Measurements from ENCODE around the gene MBD1. TPM values are rescaled to one million over a fixed set of nuclear protein-coding genes. Genes with fewer than 3 reads are reported as not detected.
"Not testable (repeated sequence)": the region's sequence is repeated elsewhere in the genome, so short reads cannot be mapped to it uniquely, and the experiment has no call there.

The MBD1 gene
- total RNA-seq = 54.4 TPM
- long read RNA-seq, full-length matches to known transcripts = 26 of 83 reads
- long read RNA-seq, partial matches to known transcripts = 17 of 83 reads
- long read RNA-seq, other reads (novel, unspliced or antisense) = 40 of 83 reads

DNA sequence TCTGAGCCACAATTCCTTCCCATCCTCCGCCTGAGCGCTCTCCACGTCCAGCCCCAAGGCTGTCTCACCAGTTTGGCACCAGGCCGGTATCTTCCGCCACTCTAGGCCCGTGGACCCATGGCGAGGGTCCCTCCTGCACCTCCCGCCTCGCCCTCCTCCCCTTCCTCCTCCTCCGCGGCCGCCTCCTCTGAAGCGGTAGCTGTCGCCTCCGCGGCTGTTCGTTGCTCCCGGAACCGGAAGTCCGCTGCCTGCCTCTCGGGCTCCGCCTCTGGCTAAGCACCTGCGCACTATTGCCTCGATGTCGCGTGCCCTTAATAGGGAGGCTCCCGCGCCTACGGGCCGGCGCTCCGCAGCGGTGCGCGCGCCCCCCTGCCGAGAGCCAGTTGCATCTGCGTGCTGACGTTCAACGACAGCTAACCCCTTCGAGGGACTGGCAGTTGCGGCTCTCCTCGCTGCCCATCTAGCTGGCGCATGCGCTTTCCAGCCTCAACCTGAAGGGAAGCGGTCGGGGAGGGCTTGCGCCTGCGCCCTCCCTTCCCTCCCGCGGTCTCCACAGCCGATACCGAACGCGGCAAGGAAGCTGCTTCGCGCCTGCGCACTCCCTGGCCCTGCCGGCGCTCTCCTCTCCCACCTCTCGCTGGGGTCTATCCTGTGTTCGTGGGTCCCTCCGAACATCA lies at the start of gene MBD1:
Gene MBD1 (minus strand): TSS at position 229 of the 677 bp plus-strand sequence. CDS start 1,531 bp downstream, outside the sequence.
- intact Hi-C loops (cut with DNase I) = loop anchor here (2.0 to 10.0 kb wide), 3 partner anchors 93 to 787 kb away; partner anchors contain the start of genes RPL17 and SKA1

DNA sequence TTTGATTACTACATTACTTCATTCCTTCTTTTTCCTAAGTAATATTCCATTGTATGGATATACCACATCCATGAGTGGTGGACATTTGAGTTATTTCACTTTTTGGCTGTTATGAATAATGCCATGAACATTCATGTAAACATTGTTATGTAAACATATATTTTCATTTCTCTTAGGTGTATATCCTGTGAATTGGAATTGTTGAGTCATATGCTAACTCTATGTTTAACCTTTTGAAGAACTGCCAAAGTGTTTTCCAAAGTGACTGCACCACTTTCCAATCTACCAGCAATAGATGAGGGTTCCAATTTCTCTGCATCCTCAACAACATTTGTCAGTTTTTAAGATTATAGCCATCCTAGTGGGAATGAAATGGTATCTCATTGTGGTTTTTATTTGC lies 48.9 kb upstream of the MBD1 start:
- no peak for DNase-seq (ENCODE audit: low spot score)
- intact Hi-C loops (cut with DNase I) = no loop called here

More for the DNA sequence above, at the start of gene MBD1:
- DNase-seq (ENCODE audit: low spot score) = peak; percentile 99

GRCh38 chr18:50327983-50328382 lies 46.7 kb upstream of the MBD1 start:
- intact Hi-C loops (cut with DNase I) = no loop called here
- no peak for DNase-seq (ENCODE audit: low spot score)

DNA sequence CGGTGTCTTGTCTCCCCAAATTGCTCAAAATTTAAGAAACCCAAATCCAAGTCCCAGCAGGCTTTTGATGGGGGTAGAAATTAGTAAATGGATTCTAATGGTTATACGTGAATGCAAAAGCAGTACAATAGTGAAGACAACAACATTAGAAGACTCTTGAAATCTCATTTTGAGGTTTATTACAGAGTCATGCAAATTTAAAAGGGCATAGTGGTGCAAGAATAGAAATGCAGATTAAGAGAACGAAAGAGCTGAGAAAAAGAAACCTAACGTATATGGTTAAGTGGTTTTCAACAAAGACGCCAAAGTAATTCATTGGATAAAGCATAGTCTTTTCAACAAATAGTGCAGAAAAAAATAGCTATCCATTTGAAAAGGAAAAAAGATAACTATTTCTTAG lies 39.4 kb upstream of the MBD1 start:
- no peak for DNase-seq (ENCODE audit: low spot score)
- intact Hi-C loops (cut with DNase I) = no loop called here

DNA sequence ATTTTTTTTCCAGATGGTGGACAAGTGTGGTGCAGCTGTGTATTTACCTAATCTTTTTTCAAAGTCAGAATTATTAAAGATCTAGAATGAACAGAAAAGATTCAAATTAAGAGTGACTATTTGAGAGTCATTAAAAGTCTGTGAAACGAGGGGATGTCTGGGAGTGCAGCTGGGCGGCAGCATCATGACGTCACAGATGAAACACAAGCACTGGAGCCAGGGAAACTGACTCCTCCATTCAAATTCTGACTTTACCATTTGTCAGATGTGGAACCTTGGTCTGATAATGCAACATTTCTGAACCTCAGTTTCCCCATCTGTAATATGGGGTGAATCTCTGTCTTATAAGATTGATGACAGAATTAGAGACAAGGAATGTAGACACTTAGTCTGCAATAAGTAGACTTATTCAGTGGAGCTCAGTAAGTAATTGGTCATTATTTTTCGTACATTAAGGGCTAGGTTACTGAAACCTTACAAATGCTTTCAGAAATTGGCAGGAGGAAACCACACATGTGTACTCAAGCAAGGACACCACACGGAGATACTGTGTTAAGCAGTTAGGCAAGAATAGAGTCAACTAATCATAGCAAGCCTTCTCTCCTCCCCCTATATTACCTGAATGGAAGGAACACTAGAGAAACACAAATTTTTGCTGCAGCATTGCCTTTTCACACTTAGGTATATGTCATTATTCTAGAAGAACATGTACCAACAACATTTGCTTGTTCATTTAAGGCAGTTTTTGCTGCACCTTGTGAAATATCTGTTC lies 34.0 kb upstream of the MBD1 start:
- DNase-seq (ENCODE audit: low spot score) = no peak
- intact Hi-C loops (cut with DNase I) = no loop called here

- intact Hi-C loops (cut with DNase I) = no loop called here
- no peak for DNase-seq (ENCODE audit: low spot score)
Measured at GRCh38 chr18:50313873-50314460, 32.6 kb upstream of the MBD1 start.

GRCh38 chr18:50313031-50313607 lies 31.8 kb upstream of the MBD1 start:
- no peak for DNase-seq (ENCODE audit: low spot score)
- intact Hi-C loops (cut with DNase I) = no loop called here

GRCh38 chr18:50312296-50313030 lies 31.1 kb upstream of the MBD1 start:
- no peak for DNase-seq (ENCODE audit: low spot score)
- intact Hi-C loops (cut with DNase I) = no loop called here

DNA sequence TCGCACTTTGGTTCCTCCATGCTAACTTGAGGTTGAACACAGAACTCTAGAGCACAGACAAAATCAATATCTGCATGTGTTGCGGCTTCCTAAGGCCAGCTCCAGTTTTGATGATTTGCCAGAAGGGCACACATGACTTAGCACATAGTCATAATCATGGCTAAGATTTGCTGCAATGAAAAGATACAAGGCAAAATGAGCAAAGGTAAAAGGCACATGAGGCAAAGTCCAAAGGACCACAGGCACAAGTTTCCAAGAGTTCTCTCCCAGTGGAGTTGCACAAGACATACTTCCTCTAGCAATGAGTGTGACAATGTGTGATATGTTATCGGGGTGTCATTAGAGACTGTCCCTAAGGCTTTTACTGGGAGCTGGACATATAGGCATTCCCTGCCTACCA lies 30.3 kb upstream of the MBD1 start:
- intact Hi-C loops (cut with DNase I) = no loop called here
- DNase-seq (ENCODE audit: low spot score) = no peak

- DNase-seq (ENCODE audit: low spot score) = no peak
- intact Hi-C loops (cut with DNase I) = no loop called here
Measured at GRCh38 chr18:50310080-50310479, 28.8 kb upstream of the MBD1 start.

- DNase-seq (ENCODE audit: low spot score); intact Hi-C loops (cut with DNase I): not testable (repeated sequence)
Measured at GRCh38 chr18:50308851-50309250, 27.5 kb upstream of the MBD1 start.

DNA sequence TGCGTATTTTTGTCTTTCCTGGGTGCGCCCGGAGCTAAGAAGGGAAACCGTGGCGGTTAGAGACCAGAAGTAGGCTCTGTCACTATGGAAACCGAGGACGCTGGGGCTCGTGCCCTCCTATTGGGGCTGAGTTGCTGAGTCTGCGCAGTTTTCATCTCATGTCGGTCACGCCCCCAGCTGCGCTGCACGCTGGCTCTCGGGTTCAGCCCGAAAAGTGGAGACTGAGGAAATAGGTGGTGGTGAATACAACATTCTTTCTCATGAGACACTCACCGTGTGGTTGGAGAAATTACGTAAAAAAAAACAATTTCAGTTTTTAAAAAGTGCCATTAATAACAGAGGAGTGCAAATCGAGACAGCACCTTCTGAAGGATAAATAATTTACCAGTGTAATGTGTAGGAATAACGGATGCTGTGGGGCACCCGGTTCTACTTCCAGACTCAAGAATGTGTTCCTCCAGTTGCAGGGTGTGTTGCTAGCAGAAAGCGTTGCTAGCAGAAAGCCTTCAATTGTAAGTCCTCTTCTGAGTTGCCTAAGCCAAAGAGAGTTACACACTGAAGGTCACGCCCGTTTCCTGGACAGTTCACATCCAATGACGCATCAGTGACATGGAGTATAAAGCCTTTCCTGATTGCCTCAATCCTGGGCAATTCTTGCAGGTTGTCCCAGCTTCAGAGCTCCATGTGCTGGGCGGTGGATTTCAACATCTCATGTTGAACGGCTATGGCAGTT lies 26.6 kb upstream of the MBD1 start:
- intact Hi-C loops (cut with DNase I) = no loop called here
- DNase-seq (ENCODE audit: low spot score) = peak; percentile 93

DNA sequence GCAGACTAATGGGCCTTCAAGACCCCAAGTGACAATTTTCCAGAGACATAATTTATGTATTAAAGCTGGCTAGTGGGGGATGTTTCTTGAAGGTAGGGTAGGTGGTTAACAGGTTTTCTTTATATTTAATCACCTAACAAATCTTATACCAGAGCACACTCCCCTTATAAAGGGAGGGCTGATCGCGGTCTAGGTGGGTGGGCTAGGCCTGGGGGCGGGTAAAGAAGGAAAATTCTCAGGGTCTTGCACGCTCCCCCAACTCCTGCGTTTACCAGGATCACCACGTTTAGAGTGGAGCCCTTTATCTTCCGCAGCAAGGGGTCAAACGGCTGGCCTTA lies 26.0 kb upstream of the MBD1 start:
- intact Hi-C loops (cut with DNase I) = no loop called here
- DNase-seq (ENCODE audit: low spot score) = no peak

DNA sequence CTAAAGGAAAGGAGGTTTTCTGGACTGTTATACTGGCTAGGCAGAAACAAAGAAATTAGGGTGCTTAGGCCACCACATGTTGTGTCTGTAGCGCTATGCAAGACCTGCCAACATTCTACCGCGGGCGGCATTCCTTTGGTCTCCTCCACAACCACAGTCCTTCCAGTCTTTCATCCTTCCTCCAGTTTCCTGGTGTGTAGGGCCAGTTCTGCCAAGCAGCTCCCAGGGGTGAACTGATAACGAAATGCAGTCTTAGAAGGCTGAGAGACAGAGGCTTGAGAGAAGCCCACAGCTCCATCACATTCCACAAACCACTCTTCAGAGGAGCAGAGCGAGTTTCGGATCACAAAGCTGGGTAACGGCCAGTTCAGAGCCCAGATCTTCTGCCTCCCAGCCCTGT lies 25.6 kb upstream of the MBD1 start:
- intact Hi-C loops (cut with DNase I) = no loop called here
- no peak for DNase-seq (ENCODE audit: low spot score)

GRCh38 chr18:50301074-50301473 lies 19.8 kb upstream of the MBD1 start:
- intact Hi-C loops (cut with DNase I) = no loop called here
- no peak for DNase-seq (ENCODE audit: low spot score)

DNA sequence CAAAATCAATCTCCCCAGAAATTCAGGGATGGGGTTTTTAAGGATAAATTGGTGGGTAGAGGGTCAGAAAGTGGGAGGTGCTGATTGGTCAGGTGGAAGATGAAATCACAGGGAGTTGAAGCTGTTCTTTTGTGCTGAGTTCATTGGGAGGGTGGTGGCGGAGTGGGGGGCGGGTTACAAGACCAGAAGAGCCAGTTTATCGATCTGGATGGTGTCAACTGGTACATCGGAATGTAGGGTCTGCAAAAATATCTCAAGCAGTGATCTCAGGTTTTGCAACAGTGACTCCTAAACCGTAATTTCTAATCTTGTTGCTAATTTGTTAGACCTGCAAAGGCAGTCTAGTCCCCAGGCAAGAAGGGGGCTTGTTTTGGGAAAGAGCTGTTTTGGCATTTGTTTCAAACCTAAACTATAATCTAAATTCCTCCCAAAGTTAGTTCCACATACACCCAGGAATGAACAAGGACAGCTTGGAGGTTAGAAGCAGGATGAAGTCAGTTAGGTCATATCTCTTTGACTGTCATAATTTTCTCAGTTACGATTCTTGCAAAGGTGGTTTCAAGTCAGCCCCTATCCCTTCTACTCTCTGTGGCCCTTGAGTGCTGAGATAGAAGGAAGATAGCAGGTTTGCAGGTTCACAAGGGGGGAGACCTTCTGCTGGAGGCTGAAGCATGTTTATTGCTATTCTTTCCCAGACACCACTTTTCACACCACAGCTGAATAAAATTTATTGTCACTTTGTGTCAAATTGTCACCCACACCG lies 18.5 kb upstream of the MBD1 start:
- no peak for DNase-seq (ENCODE audit: low spot score)
- intact Hi-C loops (cut with DNase I) = no loop called here

DNA sequence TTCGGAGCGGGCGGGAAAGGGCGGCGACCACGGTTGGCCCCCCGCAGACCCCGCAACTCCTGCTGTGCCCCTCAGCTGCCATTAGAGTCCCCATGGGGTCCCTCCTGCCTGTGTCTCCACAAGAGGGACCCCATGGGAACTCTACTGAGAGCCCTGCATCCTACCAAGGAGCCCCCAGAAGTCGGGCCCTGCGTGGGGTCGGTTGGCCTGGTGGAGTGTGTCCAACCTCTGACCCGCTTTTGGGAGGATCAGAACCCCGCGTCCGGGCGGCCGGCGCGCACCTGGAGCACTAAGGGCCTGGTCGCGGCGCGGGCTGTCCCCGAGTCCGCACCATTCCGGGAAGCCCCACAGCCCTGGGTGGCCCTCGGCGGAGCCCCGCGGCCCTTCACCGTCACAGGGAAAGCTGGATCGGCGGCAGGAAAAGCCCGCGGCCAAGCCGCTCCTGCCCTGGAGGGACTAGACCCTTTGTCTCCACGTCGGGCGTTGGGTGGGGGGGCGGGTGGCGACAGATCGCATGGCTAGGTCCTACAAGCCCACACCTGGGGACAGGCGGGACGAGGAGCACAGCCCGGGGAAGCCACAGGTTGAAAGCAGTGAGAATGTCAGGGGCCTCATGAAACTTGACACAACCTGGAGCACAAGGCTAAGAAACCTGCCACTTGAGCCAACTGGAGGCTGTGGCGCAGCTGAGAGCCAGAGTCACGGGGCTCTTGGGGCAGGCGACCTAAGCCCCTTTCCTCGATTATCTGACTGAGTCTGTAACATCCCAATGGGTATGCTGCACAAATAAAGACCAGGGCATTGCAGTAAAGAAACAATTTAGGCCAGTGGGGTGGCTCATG lies 17.3 kb upstream of the MBD1 start:
- intact Hi-C loops (cut with DNase I) = no loop called here
- DNase-seq (ENCODE audit: low spot score) = no peak

Data from cardiac septum (tissue), 1 donor.